Kidney tubule cell (primary cell): Measurements from ENCODE around the gene TMEM141.
"Not testable (repeated sequence)": the region's sequence is repeated elsewhere in the genome, so short reads cannot be mapped to it uniquely, and the experiment has no call there.

Source experiments
- DNase-seq: peaks from one replicate; pipeline ENCODE4 v3.0.0-alpha.2; 2018; ENCODE audit warnings: low spot score

Gene TMEM141

DNA sequence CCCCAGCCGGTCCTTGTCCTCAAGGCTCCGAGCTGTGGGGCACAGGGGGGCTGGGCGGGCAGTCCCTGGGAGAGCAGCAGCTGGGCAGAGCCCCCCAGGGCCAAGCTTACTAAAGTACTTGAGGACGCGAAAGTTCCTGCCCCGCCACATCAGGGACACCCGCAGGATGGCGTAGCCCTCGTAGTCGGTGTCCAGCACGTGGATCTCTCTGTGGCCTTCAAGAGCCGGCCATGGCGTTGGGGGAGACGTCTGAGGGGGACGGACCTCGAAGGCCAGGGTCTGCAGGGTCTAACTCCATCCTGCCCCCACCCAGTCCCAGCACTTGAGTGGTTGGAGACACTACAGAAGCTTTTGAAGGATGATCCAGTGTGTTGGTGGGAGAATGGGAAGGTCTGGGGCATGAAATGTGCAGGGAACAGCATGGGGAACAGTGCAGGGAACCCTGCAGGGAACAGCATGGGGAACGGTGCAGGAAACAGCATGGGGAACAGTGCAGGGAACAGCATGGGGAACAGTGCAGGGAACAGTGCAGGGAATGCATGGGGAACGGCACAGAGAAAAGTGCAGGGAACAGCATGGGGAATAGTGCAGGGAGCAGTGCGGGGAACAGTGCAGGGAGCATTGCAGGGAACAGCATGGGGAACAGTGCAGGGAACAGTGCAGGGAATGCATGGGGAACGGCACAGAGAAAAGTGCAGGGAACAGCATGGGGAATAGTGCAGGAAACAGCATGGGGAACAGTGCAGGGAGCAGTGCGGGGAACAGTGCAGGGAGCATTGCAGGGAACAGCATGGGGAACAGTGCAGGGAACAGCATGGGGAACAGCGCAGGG is 35.6 kb upstream of the TMEM141 start:
- not testable (repeated sequence) for DNase-seq

DNA sequence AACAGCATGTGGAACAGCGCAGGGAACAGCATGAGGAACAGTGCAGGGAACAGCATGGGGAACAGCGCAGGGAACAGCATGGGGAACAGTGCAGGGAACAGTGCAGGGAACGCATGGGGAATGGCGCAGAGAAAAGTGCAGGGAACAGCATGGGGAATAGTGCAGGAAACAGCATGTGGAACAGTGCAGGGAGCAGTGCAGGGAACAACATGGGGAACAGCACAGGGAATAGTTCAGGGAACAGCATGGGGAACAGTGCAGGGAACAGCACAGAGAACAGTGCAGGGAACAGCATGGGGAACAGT is 35.1 kb upstream of the TMEM141 start:
- DNase-seq: no peak

GRCh38 chr9:136756836-136757235 is 34.3 kb upstream of the TMEM141 start:
- no peak for DNase-seq

DNA sequence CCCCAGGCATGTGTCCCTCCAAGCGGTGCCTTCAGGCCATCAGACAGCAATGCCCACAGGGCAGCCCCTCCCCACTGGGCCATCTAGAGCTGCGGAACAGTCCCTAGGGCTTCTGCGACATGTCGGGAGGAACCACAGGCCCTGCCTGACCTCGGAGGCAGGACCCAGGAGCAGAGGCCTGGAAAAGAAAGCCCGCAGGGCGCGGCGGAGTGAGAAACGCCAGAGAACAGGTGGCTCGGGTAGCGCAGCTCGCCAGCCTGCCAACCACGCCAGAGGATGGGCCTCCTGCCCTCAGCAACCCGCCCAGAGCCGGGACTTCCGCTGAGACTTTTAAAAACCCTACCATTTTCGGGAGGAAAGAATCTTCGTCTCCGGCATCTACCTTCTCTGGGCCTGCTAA is 33.8 kb upstream of the TMEM141 start:
- DNase-seq: no peak

DNA sequence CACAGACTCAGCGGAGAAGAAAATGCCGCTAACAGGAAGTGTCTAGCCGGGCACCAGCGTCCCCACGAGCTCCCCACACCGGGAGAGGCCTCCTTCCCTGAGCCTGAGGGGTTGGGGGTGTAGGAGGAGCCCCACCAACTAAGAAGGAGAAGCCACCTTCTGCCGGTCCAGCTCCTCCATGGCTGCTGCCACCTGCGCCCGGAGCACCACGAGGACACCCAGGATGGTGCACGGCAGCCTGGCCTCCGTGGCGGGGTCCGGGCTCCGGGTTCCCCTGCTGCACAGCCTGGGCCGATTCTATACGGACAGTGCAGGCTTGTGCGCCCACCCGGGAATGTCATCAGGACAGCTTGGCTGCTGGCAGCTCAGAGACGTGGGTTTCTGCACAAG is 33.4 kb upstream of the TMEM141 start:
- DNase-seq: no peak

- DNase-seq: no peak
Observed at GRCh38 chr9:136759001-136759400, 32.1 kb upstream of the TMEM141 start.

GRCh38 chr9:136759436-136760325 is 31.5 kb upstream of the TMEM141 start:
- no peak for DNase-seq

DNA sequence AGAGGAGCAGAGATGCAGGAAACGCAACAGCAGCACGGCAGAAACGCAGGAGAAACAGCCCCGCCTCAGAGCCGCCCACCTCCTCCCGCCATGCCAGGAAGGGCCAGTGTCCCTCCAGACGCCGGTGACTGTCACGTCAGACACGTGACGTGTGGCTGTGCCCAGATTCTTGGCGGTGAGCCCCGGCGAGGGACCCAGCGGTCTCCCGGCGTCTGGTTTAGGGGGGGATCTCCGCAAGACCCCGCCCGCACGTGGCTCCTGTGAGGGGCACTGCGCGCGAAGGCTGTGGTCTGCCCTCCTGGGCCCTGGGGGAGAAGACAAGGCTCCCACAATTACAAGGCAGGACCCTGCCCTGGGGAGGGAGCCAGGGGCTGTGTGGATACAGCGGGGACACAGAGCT is 30.7 kb upstream of the TMEM141 start:
- DNase-seq: no peak

GRCh38 chr9:136760834-136761544 is 30.2 kb upstream of the TMEM141 start:
- DNase-seq: peak; percentile 66

DNA sequence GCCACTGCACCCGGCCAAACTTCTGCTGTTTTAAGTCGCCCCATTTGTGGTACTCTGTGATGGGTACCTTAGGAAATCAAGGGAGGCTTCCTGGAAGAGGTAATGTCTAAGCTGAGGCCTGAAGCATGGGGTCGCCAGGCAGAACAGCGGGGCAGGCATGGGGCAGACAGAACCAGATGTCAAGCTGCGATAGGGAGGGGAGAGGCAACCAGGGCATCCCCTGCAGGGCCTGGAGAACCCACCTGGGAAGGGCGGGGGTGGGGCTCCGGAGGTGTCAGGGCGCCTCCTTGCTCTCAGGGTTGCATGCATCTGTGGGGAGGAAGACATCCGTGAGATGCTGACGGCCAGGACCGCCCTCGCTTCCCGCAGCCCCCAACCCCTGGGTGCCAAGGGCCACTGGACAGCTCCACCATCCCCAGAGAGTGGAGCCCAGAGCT is 29.6 kb upstream of the TMEM141 start:
- no peak for DNase-seq

DNA sequence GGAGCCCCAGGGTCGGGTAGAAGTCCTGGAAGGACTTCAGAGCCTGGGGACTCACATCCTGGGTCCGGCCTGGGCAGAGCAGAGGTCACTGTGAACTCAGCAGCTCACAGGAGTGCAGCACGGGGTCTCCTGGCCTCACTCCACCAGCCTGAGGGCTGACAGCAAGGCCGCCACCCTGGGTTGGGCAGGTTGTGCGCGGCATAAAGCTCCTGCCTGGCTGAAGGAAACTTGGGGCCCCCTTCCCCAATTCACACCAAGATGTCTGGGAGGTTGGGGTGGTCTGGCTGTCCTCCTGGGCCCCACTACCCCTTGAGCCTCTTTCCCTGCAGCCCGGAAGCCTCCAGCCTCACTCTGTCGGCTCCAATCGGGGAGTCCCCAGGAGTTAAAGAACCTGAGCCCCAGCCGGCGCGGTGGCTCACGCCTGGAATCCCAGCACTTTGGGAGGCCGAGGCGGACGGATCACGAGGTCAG is 28.9 kb upstream of the TMEM141 start:
- DNase-seq: no peak

DNA sequence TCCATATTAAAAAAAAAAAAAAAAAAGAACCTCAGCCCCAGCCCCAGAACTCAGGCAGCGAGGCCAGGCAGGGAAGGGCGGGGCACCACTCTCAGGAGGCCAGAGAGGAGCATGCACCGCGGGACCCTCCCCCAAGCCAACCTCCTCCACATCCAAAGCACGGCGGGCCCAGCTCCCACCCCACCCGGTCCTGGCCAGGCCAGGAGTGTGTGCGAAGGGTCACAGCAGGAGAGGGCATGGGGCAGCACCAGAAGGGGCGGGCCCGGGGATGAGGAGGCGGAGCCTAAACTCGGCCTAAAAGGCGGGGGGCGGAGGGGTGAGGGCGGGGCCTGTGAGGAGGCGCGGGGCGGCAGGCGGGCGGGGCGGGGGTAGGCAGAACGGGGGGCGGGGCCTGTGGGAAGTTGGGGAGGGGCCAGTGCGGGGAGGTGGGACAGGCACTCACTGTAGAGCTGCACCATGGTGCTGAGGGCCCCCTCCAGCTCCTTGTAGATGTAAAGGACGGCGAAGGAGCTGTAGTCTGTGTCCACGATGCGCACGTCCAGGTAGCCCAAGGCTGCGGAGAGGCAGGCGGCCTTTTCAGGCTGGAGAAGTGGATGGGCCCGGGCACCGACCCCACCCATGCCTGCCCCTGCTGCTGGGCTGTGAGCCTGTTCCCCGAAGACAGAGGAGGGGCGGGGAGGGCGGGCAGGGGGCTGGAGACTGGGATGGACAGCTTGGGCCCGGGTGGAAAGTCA is 28.1 kb upstream of the TMEM141 start:
- no peak for DNase-seq

DNA sequence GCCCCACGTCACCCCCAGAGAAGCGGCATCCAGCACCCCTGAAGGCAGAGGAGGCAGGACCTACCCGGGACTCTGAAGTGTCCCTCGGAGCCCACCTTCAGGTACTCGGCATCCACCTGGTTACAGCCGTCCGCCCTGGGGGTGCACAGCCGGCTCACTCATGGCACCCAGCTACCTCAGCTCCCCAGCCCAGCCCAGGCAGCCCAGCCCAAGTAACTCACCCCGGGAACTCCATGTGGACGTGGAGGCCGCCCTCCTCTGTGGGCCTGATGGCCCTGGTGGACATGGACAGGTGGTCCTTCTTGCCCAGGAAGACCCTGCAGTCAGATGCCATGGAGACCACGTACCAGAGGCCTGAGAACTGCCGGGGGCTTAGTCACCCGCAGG is 27.5 kb upstream of the TMEM141 start:
- no peak for DNase-seq

GRCh38 chr9:136764301-136764891 is 26.7 kb upstream of the TMEM141 start, which contains the start of gene LCN15:
Gene LCN15, minus strand, starts transcription at chr9:136764518. Its CDS starts 30 bp downstream, at chr9:136764488.
- DNase-seq: no peak

GRCh38 chr9:136765041-136765440 is 26.1 kb upstream of the TMEM141 start:
- no peak for DNase-seq

DNA sequence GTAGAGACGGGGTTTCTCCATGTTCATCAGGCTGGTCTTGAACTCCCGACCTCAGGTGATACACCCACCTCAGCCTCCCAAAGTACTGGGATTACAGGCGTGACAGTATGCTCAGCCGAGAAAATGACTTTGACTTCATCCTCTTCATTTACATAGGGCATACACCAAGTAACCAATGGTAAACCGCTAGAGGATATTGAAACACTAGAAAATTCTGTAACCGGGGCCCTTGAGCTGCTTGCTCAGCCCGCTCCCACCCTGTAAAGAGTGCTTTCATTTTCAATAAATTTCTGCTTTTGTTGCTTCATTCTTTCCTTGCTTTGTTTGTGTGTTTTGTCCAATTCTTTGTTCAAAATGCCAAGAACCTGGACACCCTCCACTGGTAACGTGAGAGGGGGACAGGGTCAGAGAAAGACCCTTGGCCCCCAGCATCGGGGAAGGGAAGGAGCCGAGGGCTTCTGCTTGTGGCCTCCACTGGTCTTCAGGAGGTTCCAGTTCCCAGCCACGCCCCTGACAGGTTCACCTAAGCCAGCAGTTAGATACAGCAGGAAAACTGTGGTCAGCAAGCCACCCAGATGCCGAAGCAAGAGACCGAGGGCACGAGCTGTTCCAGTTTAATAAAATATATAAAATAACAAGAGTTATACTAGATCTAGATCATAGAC is 25.3 kb upstream of the TMEM141 start:
- not testable (repeated sequence) for DNase-seq

DNA sequence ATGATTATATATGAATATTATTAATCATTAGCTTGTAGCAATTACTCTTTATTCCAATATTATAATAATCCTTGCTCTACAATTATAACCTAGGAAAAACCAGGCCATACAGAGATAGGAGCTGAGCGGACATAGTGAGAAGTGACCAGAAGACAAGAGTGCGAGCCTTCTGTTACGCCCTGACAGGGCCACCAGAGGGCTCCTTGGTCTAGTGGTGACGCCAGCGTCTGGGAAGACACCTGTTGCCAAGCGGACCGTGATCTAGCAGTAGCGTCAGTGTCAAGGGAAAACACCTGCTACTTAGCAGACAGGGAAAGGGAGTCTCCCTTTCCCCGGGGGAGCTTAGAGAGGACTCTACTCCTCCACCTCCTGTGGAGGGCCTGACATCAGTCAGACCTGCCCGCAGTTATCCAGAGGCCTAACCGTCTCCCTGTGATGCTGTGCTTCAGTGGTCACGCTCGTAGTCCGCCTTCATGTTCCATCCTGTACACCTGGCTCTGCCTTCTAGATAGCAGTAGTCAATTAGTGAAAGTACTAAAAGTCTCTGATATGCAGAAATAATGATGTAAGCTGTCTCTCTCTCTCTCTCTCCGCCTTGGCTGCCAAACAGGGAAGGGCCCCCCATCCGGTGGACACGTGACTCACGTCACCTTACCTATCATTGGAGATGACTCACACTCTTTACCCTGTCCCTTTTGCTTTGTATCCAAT is 24.6 kb upstream of the TMEM141 start:
- peak; percentile 83 for DNase-seq

- no peak for DNase-seq
Observed at GRCh38 chr9:136769710-136770191, 21.4 kb upstream of the TMEM141 start.

DNA sequence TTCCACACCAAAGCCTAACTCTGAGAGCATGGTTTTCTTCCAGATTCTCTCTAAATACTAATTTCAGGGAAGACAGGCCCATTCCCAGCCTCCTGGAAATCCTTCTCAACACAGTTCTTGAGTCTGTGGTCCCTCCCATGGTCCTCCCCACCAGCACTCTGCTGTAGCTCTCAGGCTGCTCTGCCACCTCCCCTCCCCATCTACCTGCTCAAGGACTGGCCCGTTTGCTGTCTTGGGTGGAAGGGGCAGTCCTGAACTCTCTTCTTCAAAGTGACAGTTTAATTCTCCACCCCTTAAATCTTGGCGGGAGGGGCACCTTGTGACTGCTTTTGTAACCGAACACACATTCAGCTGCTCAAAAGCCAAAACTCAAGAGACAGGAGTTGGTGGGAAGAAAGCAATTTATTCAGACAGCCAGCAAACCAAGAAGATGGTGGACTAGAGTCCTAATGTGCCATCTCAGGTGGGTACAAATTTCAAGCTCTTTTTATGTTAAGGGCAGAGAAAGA is 19.2 kb upstream of the TMEM141 start:
- no peak for DNase-seq
